Stimulated activated effector memory CD8-positive, alpha-beta T cell treated with anti-CD3 and anti-CD28 coated beads, Interleukin-12 subunit alpha, Interleukin-12 subunit beta, amount 100 ng/mL, for 72 hours (primary cell): ENCODE results near the gene FAM210B.
"Not testable (repeated sequence)": the region's sequence is repeated elsewhere in the genome, so short reads cannot be mapped to it uniquely, and the experiment has no call there.

ENCODE experiments used
- ATAC-seq: fragments of 150-1000 bp; cut with Tn5 transposase; 2 replicates; pipeline ENCODE4 v1.10.0; 2021
- DNase-seq, 2 donors: peaks; one replicate each; pipeline ENCODE4 v3.0.0; 2021 to 2022; ENCODE audit warnings: low spot score in 2 of 2
- H3K27ac Mint-ChIP-seq: one replicate; pipeline ENCODE4 v1.8.0; 2022; ENCODE audit warnings: mild to moderate bottlenecking, mixed read lengths
- H3K36me3 Mint-ChIP-seq: one replicate; pipeline ENCODE4 v1.8.0; 2022; ENCODE audit warnings: mild to moderate bottlenecking, mixed read lengths
- H3K4me1 Mint-ChIP-seq: one replicate; pipeline ENCODE4 v1.8.0; 2022; ENCODE audit warnings: mixed read lengths
- H3K4me3 Mint-ChIP-seq: one replicate; pipeline ENCODE4 v1.8.0; 2022; ENCODE audit warnings: mild to moderate bottlenecking, mixed read lengths
- H3K9me3 Mint-ChIP-seq: one replicate; pipeline ENCODE4 v1.8.0; 2022; ENCODE audit warnings: mixed read lengths

The FAM210B gene

DNA sequence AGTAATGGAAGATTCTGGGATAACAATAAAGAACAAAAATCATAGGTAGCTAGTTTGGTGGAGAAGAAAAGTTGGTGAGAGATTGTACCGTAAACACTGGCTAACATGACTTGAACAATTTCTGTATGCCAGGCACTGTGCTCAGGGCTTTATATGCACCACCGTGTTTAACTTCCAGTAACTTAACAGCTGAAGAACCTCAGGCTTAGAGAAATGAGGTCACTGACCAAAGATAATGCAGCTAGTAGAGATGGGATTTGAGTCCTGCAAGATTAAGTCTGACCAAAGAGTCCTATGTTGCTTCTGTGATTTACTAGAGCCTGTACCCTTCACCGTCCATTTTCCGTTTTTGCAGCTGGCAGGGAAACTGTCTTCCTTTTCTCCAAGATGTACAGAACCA is 36.4 kb downstream of the FAM210B start:
- ATAC-seq (no peak), DNase-seq (no peak)
- Mint-ChIP-seq H3K9me3 (no peaks in the 10 kb centered on the region), H3K27ac (peak overlapping the region; percentile 37), H3K4me1 (peaks cover 31% of the 10 kb centered on the region), H3K4me3 (no peak overlapping the region), H3K36me3 (peaks cover 71% of the 10 kb centered on the region)

DNA sequence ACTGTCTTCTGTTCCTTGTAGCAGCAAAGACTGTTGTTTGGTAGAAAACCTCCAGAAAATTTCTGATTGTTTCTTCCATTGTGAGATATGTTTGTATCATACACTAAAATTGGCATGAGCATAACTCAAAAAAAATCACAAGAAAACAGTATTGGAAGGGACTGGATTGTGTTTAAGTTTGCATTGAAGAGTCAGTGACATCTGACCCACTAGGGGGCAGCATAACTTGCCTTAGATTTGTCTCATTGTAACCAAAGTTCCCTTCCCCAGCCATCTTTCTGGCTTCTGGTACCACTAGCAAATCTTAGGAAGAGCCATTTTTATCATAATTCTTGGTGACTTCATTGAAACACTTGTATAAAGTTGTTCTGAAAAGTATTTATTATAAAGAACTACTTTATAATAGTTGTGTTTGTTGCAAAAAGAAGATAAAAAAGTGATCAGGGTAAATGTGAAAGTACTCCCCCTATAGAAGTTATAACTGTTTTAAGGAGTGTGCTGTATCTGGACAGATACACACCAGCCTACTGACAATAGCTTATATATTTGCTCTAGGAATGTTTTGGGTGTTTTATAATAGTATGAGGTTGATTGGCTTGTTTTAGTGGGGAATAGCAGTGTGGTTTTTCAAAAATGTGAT is 41.3 kb downstream of the FAM210B start:
- H3K27ac Mint-ChIP-seq: no peak overlapping the region
- no peak overlapping the region for H3K4me3 Mint-ChIP-seq
- H3K9me3 Mint-ChIP-seq: no peaks in the 10 kb centered on the region
- peak; percentile 60 for ATAC-seq
- DNase-seq: peak in 1 of 2 donors; percentile 52
- peaks cover 100% of the 10 kb centered on the region for H3K36me3 Mint-ChIP-seq
- peaks cover 14% of the 10 kb centered on the region for H3K4me1 Mint-ChIP-seq

DNA sequence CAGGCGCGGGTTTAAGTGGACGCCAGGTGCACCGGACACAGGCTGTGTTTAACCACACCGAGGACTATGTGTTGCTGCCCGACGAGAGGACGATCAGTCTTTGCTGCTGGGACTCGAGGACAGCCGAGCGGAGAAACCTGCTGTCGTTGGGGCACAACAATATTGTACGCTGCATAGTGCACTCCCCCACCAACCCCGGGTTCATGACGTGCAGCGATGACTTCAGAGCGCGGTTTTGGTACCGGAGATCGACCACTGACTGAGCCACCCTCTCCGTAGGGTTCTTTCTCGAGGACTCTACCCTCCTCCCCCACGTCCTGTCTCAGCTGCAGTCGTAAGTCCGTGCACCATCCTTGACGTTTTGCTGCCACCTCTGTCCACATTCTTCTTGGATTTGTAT is 44.7 kb downstream of the FAM210B start:
- peaks cover 6% of the 10 kb centered on the region for H3K4me1 Mint-ChIP-seq
- H3K9me3 Mint-ChIP-seq: no peaks in the 10 kb centered on the region
- no peak overlapping the region for H3K27ac Mint-ChIP-seq
- peaks cover 100% of the 10 kb centered on the region for H3K36me3 Mint-ChIP-seq
- ATAC-seq (no peak), DNase-seq (no peak)
- no peak overlapping the region for H3K4me3 Mint-ChIP-seq

DNA sequence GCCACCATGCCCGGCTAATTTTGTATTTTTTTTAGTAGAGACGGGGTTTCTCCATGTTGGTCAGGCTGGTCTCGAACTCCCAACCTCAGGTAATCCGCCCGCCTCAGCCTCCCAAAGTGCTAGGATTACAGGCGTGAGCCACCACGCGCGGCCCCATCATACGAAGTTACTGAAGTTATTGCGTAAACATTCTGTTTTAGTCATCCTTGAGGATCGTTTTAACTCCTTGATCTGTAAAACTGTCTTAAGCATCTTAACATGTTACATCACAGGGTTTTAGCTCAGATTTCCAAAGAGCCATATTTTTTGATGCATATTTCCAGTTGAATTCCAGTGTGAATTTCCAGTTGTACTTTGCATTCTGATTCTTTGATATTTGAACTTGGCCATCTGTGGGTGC is 46.6 kb downstream of the FAM210B start:
- Mint-ChIP-seq H3K4me1 (peaks cover 12% of the 10 kb centered on the region), H3K27ac (peak overlapping the region; percentile 43), H3K36me3 (peaks cover 98% of the 10 kb centered on the region)
- not testable (repeated sequence) for DNase-seq, ATAC-seq, H3K4me3 Mint-ChIP-seq, H3K9me3 Mint-ChIP-seq

DNA sequence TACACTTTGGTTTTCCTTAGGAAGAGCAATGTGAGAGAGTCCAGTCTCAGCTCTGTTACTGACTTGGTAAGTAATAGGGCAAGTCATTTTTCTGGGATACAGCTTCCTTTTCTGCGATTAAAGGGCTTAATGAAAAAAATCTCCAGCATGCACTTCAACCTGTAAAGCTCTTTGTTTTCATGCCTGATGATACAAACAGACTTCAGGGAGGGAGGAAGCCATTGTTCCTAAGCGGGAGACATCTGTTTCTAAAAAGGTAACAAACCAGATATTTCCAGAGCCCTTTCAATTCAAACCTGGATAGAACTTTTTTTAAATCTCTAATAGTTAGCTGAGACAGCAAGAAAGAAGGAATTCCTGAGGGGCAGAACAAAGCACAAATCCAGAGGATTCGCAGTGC is 48.1 kb downstream of the FAM210B start:
- Mint-ChIP-seq H3K9me3 (no peaks in the 10 kb centered on the region), H3K27ac (peak overlapping the region; percentile 43), H3K36me3 (peaks cover 82% of the 10 kb centered on the region), H3K4me3 (no peak overlapping the region), H3K4me1 (peaks cover 23% of the 10 kb centered on the region)
- DNase-seq (no peak), ATAC-seq (no peak)

DNA sequence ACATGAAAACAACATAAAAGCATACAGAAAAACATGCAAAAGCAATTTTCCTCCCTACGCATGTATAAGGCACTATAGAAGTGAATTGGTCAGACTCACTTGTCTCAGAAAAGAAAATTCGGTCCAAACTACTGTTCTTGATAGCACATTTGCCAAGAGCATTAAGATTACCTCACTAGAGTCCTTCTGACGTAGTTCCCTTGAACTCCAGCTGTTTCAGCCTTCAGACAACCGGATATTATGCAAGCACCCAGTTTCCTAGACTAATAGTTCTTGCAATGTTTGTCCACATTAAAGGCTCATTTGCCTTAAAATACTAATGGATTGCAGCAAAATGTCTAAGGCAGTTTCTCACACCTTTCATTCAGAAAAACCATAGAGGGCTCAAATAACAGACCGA is 50.7 kb downstream of the FAM210B start:
- peaks cover 46% of the 10 kb centered on the region for H3K4me1 Mint-ChIP-seq

DNA sequence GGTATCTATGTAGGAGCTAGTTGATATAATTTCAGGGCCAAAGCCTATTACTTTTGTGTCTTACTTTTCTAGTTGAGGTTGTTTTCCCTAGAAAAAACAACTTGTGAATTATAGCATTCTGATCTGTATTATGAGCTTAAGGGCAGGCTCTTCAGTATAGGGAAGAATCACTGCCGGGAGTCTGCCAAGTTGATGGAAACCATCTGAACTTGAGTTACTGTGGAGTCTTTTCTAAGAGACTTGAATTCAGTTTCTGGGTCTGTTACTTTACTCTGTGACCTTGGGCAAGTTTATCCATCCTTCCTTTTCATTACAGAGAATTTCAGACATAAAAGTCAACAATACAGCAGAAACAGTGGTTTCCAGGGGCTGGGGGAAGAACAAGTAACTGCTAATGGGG is 51.2 kb downstream of the FAM210B start:
- H3K36me3 Mint-ChIP-seq: peaks cover 78% of the 10 kb centered on the region
- H3K4me1 Mint-ChIP-seq: peaks cover 49% of the 10 kb centered on the region
- DNase-seq (no peak), ATAC-seq (no peak)
- H3K9me3 Mint-ChIP-seq: peaks cover 3% of the 10 kb centered on the region
- peak overlapping the region; percentile 62 for H3K27ac Mint-ChIP-seq
- H3K4me3 Mint-ChIP-seq: no peak overlapping the region

More for the DNA sequence above, 50.7 kb downstream of the FAM210B start:
- no peak for ATAC-seq
- H3K36me3 Mint-ChIP-seq: peaks cover 79% of the 10 kb centered on the region
- H3K4me3 Mint-ChIP-seq: no peak overlapping the region
- H3K9me3 Mint-ChIP-seq: peaks cover 3% of the 10 kb centered on the region
- H3K27ac Mint-ChIP-seq: peak overlapping the region; percentile 62
- DNase-seq: no peak

DNA sequence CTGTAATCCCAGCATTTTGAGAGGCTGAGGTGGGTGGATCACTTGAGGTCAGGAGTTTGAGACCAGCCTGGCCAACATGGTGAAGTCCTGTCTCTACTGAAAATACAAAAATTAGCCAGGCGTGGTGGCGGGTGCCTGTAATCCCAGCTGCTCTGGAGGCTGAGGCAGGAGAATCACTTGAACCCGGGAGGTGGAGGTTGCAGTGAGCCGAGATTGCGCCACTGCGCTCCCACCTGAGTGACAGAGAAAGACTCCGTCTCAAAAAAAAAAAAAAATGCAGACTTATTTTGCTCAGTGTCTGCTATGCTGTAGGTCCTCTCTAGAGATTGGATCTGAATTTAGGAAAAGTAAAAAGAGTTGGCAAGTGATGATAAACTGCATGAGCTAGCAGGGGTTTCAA is 52.5 kb downstream of the FAM210B start:
- Mint-ChIP-seq H3K36me3 (peaks cover 69% of the 10 kb centered on the region), H3K4me3 (peak overlapping the region; percentile 85), H3K27ac (peak overlapping the region; percentile 94), H3K4me1 (peaks cover 53% of the 10 kb centered on the region)
- H3K9me3 Mint-ChIP-seq, ATAC-seq, DNase-seq: not testable (repeated sequence)

DNA sequence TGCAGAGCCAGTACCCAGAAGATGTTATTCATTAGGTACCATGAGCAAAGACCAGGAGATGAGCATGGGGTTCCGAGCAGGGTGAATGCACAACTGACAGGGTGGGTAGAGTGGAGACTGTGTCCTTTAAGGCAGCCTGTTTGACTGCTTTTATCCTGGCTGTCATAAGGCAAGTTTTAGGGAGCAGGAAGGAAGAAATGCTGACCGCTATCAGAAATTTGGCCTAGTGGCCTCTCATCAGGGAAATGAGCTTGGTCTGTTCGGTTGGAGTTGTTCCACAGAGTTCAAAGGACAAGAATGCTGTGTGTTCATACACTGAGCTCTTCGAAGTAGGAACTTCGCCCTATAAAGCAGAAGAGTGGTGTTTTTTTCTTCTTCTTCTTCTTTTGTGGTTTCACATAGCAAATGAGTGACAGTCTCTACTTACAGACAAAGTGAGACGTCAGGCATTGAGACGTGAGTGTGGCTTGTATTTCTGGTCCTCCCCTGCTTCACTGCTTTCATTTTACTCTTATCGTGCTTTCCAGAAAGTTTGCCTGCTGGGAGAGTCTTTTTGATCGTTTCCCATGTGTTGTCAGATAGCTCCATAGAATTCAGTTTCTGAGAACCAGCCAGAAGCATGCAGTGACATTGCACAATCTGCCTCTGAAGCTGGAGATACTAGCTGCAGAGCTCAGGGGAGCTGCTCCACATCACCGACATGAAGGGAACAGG is 53.1 kb downstream of the FAM210B start, which contains the start of gene CASS4:
Gene CASS4 (plus strand): TSS at position 502 of the 714 bp plus-strand sequence. CDS start 199 bp downstream, at position 701.
- H3K27ac Mint-ChIP-seq: peak within 1 kb of the TSS; percentile 94
- H3K36me3 Mint-ChIP-seq: peaks cover 63% of the 10 kb centered on the region
- peaks cover 59% of the 10 kb centered on the region for H3K4me1 Mint-ChIP-seq
- peak within 1 kb of the TSS; percentile 85 for H3K4me3 Mint-ChIP-seq
- DNase-seq (no peak), ATAC-seq (peak; percentile 53)
- H3K9me3 Mint-ChIP-seq: peaks cover 3% of the 10 kb centered on the region

DNA sequence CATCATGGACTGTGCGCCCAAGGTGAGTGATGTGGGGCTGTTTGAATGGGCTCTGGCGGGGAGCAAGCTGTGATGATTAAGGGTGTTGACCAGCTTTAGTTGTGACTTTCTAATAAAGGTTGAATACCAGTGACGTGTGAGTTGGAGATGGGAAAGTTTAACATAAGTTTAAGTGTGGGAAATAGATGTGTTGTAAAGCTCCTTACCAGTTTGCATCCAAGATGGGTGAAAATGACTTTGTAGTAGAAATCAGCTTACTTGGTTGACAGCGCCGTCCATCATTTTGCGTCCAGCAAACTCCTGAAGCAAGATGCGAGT is 53.7 kb downstream of the FAM210B start:
- peaks cover 3% of the 10 kb centered on the region for H3K9me3 Mint-ChIP-seq
- DNase-seq (no peak), ATAC-seq (no peak)
- peaks cover 64% of the 10 kb centered on the region for H3K4me1 Mint-ChIP-seq
- H3K4me3 Mint-ChIP-seq: peak overlapping the region; percentile 85
- H3K36me3 Mint-ChIP-seq: peaks cover 63% of the 10 kb centered on the region
- H3K27ac Mint-ChIP-seq: peak overlapping the region; percentile 94

DNA sequence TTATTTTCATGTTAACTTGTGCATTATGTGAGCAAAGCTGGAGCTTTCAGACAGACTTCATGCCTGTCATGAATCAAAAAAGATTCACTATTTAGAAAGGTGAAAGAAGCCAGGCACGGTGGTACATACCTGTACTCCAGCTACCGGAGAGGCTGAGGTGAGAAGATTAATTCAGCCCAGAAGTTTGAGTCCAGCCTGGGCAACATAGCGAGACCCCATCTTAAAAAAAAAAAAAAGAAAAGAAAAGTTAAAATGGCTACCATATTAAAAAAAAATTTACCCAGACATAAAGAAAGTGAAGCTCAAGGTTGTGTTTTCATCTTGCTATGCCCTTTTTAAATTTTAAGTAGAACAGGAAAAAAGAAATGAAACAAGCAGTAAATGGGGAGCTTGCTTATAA is 54.2 kb downstream of the FAM210B start:
- H3K4me1 Mint-ChIP-seq: peaks cover 69% of the 10 kb centered on the region
- H3K4me3 Mint-ChIP-seq: peak overlapping the region; percentile 85
- H3K9me3 Mint-ChIP-seq: peaks cover 3% of the 10 kb centered on the region
- H3K36me3 Mint-ChIP-seq: peaks cover 63% of the 10 kb centered on the region
- no peak for ATAC-seq
- peak overlapping the region; percentile 94 for H3K27ac Mint-ChIP-seq
- DNase-seq: no peak

DNA sequence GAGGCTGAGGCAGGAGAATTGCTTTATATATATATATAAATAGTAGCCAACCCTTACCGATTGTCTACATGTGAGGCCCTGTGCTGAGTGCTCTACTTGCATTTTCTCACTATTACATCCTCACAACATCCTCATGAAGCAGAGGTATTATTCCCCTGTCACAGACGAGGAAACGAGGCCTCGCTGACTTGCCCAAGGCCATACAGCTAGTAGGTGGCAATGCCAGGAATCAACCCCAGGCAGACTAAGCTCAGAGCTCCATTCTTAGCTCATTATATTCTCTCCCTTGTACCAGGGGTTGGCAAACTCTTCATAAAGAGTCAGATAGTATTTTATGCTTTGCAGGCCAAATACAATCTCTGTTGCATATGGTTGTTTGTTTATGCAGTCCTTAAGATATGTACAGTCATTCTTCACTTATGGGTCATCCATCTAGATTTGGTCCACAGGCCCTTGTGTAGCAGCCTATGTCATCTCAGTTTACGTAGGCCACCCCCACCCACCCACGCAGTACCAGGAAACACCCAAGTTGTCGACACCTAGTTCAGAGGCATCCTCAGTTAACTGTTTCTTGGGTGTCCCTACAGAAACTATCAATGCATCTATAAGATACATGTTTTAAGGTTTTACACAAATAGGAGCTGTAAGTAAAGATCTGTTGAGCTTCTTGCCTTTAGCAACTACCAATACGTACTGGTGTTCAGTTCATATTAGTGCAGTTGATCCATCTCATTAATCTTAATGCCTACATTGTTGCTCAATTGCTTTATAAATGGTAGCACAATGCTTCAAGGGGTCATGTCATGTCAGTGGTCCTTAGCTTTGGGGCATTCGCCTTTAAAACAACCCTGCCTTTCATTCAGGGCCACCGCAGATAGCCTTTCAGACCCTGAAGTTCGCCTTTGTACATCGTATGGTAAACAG is 56.3 kb downstream of the FAM210B start:
- H3K36me3 Mint-ChIP-seq: peaks cover 46% of the 10 kb centered on the region
- peak overlapping the region; percentile 94 for H3K27ac Mint-ChIP-seq
- ATAC-seq (peak; percentile 92), DNase-seq (peak in 1 of 2 donors; percentile 26)
- H3K4me1 Mint-ChIP-seq: peaks cover 74% of the 10 kb centered on the region
- H3K4me3 Mint-ChIP-seq: peak overlapping the region; percentile 85
- H3K9me3 Mint-ChIP-seq: peaks cover 3% of the 10 kb centered on the region

DNA sequence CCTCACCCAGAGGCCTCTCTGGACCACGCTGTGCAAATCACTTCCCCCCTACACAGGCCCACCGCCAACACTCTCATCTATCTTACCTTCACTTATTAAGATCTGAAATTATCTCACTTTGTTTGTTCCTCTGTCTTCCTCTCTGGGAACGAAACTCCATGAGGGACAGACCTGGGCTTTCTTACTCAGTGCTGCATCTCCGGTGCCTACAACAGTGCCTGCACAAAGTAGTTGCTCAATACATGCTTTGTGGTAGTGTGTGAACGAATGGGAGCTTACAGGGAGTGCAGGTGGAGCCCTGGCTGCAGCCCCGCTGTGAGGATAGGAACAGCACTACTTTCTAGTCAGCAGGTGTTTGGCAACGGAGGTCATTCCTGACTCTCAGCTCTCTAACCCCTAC is 58.6 kb downstream of the FAM210B start:
- Mint-ChIP-seq H3K27ac (peak overlapping the region; percentile 94), H3K36me3 (peaks cover 47% of the 10 kb centered on the region), H3K9me3 (peaks cover under 1% of the 10 kb centered on the region), H3K4me3 (peak overlapping the region; percentile 85), H3K4me1 (peaks cover 74% of the 10 kb centered on the region)
- no peak for ATAC-seq
- no peak for DNase-seq

DNA sequence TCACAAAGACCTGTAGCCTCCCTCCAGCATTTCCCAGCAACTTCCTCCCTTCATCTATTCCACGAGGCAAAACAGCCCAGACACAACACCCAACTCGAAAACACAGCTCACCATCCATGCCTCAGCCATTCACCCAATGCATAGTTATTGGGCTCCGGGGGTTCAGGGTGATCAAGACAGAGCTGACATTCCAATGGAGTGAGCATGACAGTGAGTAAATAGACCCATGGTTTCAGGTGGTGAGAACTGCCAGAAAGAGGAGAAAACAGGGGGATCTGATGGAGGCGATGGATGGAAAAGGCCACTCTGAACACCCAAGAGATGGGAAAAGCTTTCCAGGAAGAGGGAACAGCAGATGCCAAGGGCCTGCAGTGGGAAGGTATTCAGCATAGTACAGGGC is 59.1 kb downstream of the FAM210B start:
- ATAC-seq (no peak), DNase-seq (no peak)
- Mint-ChIP-seq H3K36me3 (peaks cover 42% of the 10 kb centered on the region), H3K4me3 (peak overlapping the region; percentile 85), H3K27ac (peak overlapping the region; percentile 94), H3K9me3 (no peaks in the 10 kb centered on the region), H3K4me1 (peaks cover 73% of the 10 kb centered on the region)
